Activated CD8-positive, alpha-beta T cell treated with anti-CD3 and anti-CD28 coated beads for 36 hours (primary cell): ENCODE measurements around the gene KATNA1. TPM values are rescaled to one million over a fixed set of nuclear protein-coding genes. Genes with fewer than 3 reads are reported as not detected.
"Not testable (repeated sequence)": the region's sequence is repeated elsewhere in the genome, so short reads cannot be mapped to it uniquely, and the experiment has no call there.

Experiments
- ATAC-seq: fragments of 200-7000 bp; cut with Tn5 transposase; one replicate; pipeline ENCODE4 v1.10.0; 2021; ENCODE audit warnings: mild to moderate bottlenecking, moderate library complexity
- CTCF ChIA-PET: fragments of 350-600 bp; sonication (Branson Sonifier 250); formaldehyde crosslinking; loops from one replicate; lab custom pipeline; 2021; ENCODE audit warnings: antibody characterized with exemption; lab: Charles Lee
- POLR2A ChIA-PET: fragments of 350-600 bp; sonication (Branson Sonifier 250); formaldehyde crosslinking; loops from one replicate; lab custom pipeline; 2021; ENCODE audit warnings: antibody characterized with exemption; lab: Charles Lee
- DNase-seq: peaks from one replicate; pipeline ENCODE4 v3.0.0-alpha.2; 2020
- H3K27ac Mint-ChIP-seq: one replicate; pipeline ENCODE4 v1.8.0; 2021; ENCODE audit warnings: mild to moderate bottlenecking, mixed read lengths
- H3K27me3 Mint-ChIP-seq: one replicate; pipeline ENCODE4 v1.8.0; 2021; ENCODE audit warnings: mixed read lengths
- H3K36me3 Mint-ChIP-seq: one replicate; pipeline ENCODE4 v1.8.0; 2021; ENCODE audit warnings: low read depth, mixed read lengths
- H3K4me1 Mint-ChIP-seq: one replicate; pipeline ENCODE4 v1.8.0; 2021; ENCODE audit warnings: low read depth, mixed read lengths
- H3K4me3 Mint-ChIP-seq: one replicate; pipeline ENCODE4 v1.8.0; 2021; ENCODE audit warnings: mild to moderate bottlenecking, moderate library complexity, mixed read lengths
- H3K9me3 Mint-ChIP-seq: one replicate; pipeline ENCODE4 v1.8.0; 2021; ENCODE audit warnings: mixed read lengths
- CTCF ChIP-seq: fragments of 200-600 bp; IDR thresholded peaks from one replicate; pipeline ENCODE4 v1.8.0; 2022; ENCODE audit warnings: antibody characterized with exemption, mild to moderate bottlenecking
- intact Hi-C: fragments of 100-400 bp; cut with micrococcal nuclease; formaldehyde crosslinking; loops from one replicate; pipeline ENCODE4 v1.10.0; 2022
- total RNA-seq, 2 experiments: library from RNA; stranded (reverse); gene quantifications; one replicate each; pipeline ENCODE4 v1.2.3, GENCODE V29; 2021

KATNA1 gene
- total RNA-seq, 2 experiments from 2014 or later = 18.8 to 19.7 TPM

DNA sequence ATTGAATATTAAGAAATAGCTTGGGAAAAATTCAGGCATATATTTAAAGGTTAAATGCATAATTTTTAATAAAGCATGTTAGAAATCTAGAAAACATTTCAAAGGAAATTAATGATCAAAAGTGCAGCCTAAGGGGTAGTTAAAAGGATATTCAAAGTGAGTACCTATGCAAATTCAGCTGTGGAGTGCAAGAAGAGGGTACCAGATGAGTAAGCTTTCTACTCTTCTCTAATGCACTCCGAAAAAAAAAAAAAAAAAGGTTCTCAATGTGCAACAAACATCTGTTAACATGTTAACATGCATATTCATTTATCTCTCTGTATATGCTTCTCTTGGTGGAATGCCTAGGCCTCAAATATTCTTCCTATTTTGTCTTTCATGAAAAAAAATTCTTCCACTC, 32.0 kb upstream of the KATNA1 start:
- TF ChIP-seq CTCF = no peak
- no peak for ATAC-seq
- ChIA-PET POLR2A (no interaction called here), CTCF (no interaction called here)
- no peak for DNase-seq
- Mint-ChIP-seq H3K4me1 (peaks cover 9% of the 10 kb centered on the region), H3K27ac (no peak overlapping the region), H3K36me3 (peaks cover 45% of the 10 kb centered on the region), H3K9me3 (no peaks in the 10 kb centered on the region), H3K27me3 (no peaks in the 10 kb centered on the region), H3K4me3 (no peak overlapping the region)
- intact Hi-C loops = no loop called here

DNA sequence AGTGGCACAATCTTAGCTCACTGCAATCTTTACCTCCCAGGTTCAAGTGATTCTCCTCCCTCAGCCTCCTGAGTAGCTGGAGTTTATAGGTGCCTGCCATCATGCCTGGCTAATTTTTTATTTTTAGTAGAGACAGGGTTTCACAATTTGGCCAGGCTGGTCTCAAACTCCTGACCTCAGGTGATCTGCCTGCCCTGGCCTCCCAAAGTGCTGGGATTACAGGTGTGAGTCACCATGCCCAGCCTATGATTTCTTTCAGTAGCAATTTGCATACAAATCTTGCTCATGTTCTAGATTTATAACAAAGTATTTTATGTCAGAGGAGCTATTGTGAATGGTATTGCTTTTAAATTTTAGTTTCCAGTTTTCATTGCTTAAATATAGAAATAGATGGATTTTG, 23.8 kb upstream of the KATNA1 start:
- ATAC-seq, DNase-seq, H3K4me1 Mint-ChIP-seq, H3K4me3 Mint-ChIP-seq, POLR2A ChIA-PET, intact Hi-C loops, H3K27me3 Mint-ChIP-seq, H3K27ac Mint-ChIP-seq, H3K9me3 Mint-ChIP-seq: not testable (repeated sequence)
- peaks cover 27% of the 10 kb centered on the region for H3K36me3 Mint-ChIP-seq
- CTCF ChIA-PET = interaction anchor here (1.1 kb wide), 1 partner anchor 52 kb away, joined by 3 read pairs; no protein-coding TSS in a partner anchor

DNA sequence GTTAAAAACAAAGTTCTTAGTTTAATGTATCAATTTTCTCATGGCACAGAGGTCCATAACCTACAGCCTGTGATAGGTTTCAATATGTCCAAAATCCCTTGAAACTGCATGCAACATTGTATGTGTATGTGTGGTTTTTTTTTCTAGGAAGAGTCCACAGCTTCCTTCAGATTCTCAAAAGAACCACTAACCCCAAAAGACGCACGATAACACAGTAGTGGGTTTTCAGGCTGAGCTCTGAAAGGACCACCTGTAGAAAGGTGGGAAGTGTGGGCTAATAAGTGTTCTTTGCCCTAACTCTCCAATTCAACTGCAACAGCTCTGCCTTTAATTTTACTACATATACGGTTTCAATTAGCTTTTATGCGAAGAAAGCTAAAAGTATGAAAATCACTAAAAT, 11.5 kb upstream of the KATNA1 start:
- POLR2A ChIA-PET = interaction anchor here (0.7 to 1.4 kb wide), 4 partner anchors 9 to 13 kb away, joined by 3 to 6 read pairs (median 4); partner anchors contain the start of gene KATNA1
- H3K4me1 Mint-ChIP-seq = peaks cover 8% of the 10 kb centered on the region
- intact Hi-C loops = no loop called here
- no peak for DNase-seq
- H3K27me3 Mint-ChIP-seq = no peaks in the 10 kb centered on the region
- H3K9me3 Mint-ChIP-seq = no peaks in the 10 kb centered on the region
- H3K4me3 Mint-ChIP-seq = no peak overlapping the region
- TF ChIP-seq CTCF = no peak
- ATAC-seq = no peak
- H3K27ac Mint-ChIP-seq = no peak overlapping the region
- CTCF ChIA-PET = interaction anchor here (0.6 to 1.0 kb wide), 3 partner anchors 25 to 951 kb away, joined by 3 read pairs; no protein-coding TSS in a partner anchor
- H3K36me3 Mint-ChIP-seq = peaks cover 22% of the 10 kb centered on the region

GRCh38 chr6:149657441-149657840, 8.9 kb upstream of the KATNA1 start:
- TF ChIP-seq CTCF = no peak
- no peaks in the 10 kb centered on the region for H3K9me3 Mint-ChIP-seq
- no peak overlapping the region for H3K27ac Mint-ChIP-seq
- CTCF ChIA-PET = no interaction called here
- DNase-seq (no peak), ATAC-seq (no peak)
- intact Hi-C loops = no loop called here
- peaks cover 12% of the 10 kb centered on the region for H3K36me3 Mint-ChIP-seq
- no peak overlapping the region for H3K4me3 Mint-ChIP-seq
- POLR2A ChIA-PET = no interaction called here
- H3K4me1 Mint-ChIP-seq = peaks cover 8% of the 10 kb centered on the region
- H3K27me3 Mint-ChIP-seq = no peaks in the 10 kb centered on the region

GRCh38 chr6:149651056-149651455, 2.5 kb upstream of the KATNA1 start:
- POLR2A ChIA-PET = interaction anchor here (1.0 to 1.2 kb wide), 2 partner anchors 8 to 9 kb away, joined by 3 to 4 read pairs; no protein-coding TSS in a partner anchor

More at GRCh38 chr6:149651056-149651455, 2.5 kb upstream of the KATNA1 start:
- no peaks in the 10 kb centered on the region for H3K36me3 Mint-ChIP-seq
- DNase-seq = no peak
- no peak for ATAC-seq
- H3K4me3 Mint-ChIP-seq = no peak overlapping the region
- H3K27me3 Mint-ChIP-seq = no peaks in the 10 kb centered on the region
- CTCF ChIA-PET = no interaction called here
- H3K9me3 Mint-ChIP-seq = no peaks in the 10 kb centered on the region
- no peak overlapping the region for H3K27ac Mint-ChIP-seq
- H3K4me1 Mint-ChIP-seq = peaks cover 12% of the 10 kb centered on the region
- TF ChIP-seq CTCF = no peak
- intact Hi-C loops = no loop called here
